Tibial nerve (tissue), 4 donors: Measurements from ENCODE around the gene MINK1.

ENCODE experiments used
- EP300 ChIP-seq, 2 donors: sonication (generic); formaldehyde crosslinking; IDR thresholded peaks; one replicate each; pipeline ENCODE4 v1.6.1; 2017; ENCODE audit warnings: antibody characterized with exemption in 2 of 2, mild to moderate bottlenecking in 1 of 2
- POLR2A ChIP-seq, 2 donors: fragments of 450-650 bp; IDR thresholded peaks; one replicate each; pipeline ENCODE4 v1.6.1; 2017; ENCODE audit warnings: antibody characterized with exemption in 2 of 2, mild to moderate bottlenecking in 2 of 2, moderate library complexity in 2 of 2
- TF ChIP-seq, protein P1 (sequence below), 5 experiments: fragments of 200-600 bp in 3 of 5; fragments of 450-650 bp in 2 of 5; sonication (generic) in 3 of 5; IDR thresholded peaks; one replicate each; pipeline ENCODE4 v1.5.1; 2016 to 2019; ENCODE audit warnings: antibody characterized with exemption in 5 of 5, mild to moderate bottlenecking in 3 of 5, moderate library complexity in 2 of 5

DNA sequence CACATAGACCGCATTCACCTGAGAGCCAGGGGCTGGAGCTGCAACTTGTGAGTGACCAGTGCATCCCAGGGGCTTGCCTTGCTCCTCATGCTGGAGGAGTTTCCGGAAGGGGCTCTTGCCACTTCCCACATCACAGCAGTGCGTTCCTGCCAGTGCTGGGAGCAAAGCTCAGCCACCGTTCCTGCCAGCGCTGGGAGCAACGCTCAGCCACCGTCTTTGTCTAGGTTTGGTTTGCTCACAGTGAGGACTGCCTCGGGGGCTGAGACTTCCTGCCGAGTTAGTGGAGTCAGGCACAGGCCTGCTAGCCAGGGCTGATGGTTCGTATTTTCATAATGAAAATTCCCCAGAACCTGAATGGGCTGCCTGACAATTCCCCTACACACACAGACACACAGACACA, 75.2 kb downstream of the MINK1 start:
- TF ChIP-seq POLR2A (IDR thresholded peaks at IDR 0.05) (no peak), EP300 (IDR thresholded peaks at IDR 0.05) (no peak)
- TF ChIP-seq, protein P1, sequence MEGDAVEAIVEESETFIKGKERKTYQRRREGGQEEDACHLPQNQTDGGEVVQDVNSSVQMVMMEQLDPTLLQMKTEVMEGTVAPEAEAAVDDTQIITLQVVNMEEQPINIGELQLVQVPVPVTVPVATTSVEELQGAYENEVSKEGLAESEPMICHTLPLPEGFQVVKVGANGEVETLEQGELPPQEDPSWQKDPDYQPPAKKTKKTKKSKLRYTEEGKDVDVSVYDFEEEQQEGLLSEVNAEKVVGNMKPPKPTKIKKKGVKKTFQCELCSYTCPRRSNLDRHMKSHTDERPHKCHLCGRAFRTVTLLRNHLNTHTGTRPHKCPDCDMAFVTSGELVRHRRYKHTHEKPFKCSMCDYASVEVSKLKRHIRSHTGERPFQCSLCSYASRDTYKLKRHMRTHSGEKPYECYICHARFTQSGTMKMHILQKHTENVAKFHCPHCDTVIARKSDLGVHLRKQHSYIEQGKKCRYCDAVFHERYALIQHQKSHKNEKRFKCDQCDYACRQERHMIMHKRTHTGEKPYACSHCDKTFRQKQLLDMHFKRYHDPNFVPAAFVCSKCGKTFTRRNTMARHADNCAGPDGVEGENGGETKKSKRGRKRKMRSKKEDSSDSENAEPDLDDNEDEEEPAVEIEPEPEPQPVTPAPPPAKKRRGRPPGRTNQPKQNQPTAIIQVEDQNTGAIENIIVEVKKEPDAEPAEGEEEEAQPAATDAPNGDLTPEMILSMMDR (IDR thresholded peaks at IDR 0.05), result no peak
